ENCODE measurements around the gene ERGIC1.

DNA sequence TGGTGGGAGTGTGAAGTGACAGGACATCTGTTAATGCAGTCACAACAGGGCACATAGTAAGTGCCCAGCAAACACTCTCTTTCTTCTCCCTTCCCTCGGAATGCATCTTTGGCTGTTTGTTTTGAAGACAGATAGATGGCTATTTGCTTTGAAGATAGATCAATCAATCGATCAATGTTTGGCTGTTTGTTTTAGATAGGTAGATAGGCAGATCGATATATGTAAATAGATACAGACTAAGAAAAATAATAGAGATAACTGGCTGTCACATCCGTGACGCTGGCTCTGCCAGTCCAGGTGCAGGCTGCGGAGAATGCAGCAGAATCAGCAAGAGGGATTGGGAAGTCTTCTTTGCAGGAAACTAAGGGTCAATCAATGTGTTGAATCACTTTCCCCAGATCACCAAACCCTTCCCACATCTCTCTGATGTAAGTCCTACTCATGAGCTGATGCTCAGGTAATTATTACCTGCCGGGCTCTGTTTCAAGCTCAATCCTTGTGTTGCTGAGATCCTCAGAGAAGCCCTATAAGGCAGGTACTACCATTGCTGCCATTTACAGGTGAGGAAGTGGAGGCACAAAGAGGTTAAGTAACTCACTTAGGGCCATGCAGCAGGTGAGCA is 60.8 kb downstream of the ERGIC1 start:
- TF ChIP-seq, protein P1, sequence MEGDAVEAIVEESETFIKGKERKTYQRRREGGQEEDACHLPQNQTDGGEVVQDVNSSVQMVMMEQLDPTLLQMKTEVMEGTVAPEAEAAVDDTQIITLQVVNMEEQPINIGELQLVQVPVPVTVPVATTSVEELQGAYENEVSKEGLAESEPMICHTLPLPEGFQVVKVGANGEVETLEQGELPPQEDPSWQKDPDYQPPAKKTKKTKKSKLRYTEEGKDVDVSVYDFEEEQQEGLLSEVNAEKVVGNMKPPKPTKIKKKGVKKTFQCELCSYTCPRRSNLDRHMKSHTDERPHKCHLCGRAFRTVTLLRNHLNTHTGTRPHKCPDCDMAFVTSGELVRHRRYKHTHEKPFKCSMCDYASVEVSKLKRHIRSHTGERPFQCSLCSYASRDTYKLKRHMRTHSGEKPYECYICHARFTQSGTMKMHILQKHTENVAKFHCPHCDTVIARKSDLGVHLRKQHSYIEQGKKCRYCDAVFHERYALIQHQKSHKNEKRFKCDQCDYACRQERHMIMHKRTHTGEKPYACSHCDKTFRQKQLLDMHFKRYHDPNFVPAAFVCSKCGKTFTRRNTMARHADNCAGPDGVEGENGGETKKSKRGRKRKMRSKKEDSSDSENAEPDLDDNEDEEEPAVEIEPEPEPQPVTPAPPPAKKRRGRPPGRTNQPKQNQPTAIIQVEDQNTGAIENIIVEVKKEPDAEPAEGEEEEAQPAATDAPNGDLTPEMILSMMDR (IDR thresholded peaks at IDR 0.05): no peak
- TF ChIP-seq POLR2A (IDR thresholded peaks at IDR 0.05) (no peak), EP300 (IDR thresholded peaks at IDR 0.05) (no peak)

Measured in tibial nerve (tissue), 4 donors.